Glutamatergic neuron (in vitro differentiated cells): ENCODE results near the gene CAPRIN2. TPM values are rescaled to one million over a fixed set of nuclear protein-coding genes. Genes with fewer than 3 reads are reported as not detected.
A peak's percentile ranks its signal among the peaks of the same experiment; 100 is the strongest.

Source experiments
- DNase-seq: peaks from one replicate; pipeline ENCODE4 v3.0.0; 2022
- H3K27ac Mint-ChIP-seq: one replicate; pipeline ENCODE4 v1.8.0; 2020; ENCODE audit warnings: mild to moderate bottlenecking, mixed read lengths, inconsistent platforms; ENCODE audit not compliant: unreplicated experiment
- H3K27me3 Mint-ChIP-seq: one replicate; pipeline ENCODE4 v1.8.0; 2020; ENCODE audit warnings: mild to moderate bottlenecking, moderate library complexity, mixed read lengths, inconsistent platforms; ENCODE audit not compliant: unreplicated experiment
- H3K36me3 Mint-ChIP-seq: one replicate; pipeline ENCODE4 v1.8.0; 2020; ENCODE audit warnings: mild to moderate bottlenecking, mixed read lengths, inconsistent platforms; ENCODE audit not compliant: unreplicated experiment
- H3K4me1 Mint-ChIP-seq: one replicate; pipeline ENCODE4 v1.8.0; 2020; ENCODE audit warnings: mild to moderate bottlenecking, low read depth, mixed read lengths, inconsistent platforms; ENCODE audit not compliant: unreplicated experiment
- H3K4me3 Mint-ChIP-seq: one replicate; pipeline ENCODE4 v1.8.0; 2020; ENCODE audit warnings: mild to moderate bottlenecking, mixed read lengths, inconsistent platforms; ENCODE audit not compliant: unreplicated experiment
- H3K9me3 Mint-ChIP-seq: one replicate; pipeline ENCODE4 v1.8.0; 2020; ENCODE audit warnings: mild to moderate bottlenecking, moderate library complexity, mixed read lengths, inconsistent platforms; ENCODE audit not compliant: unreplicated experiment
- CTCF ChIP-seq: fragments of 200-600 bp; sonication (generic); IDR thresholded peaks from one replicate; pipeline ENCODE4 v1.5.0; 2021; ENCODE audit not compliant: partially characterized antibody, unreplicated experiment
- total RNA-seq: library from RNA; stranded (reverse); fragmentation: NEBNext Ultra II Directional; extraction: Animal tissue kit (Norgen Biotek cat#: 25700); gene quantifications from one replicate; pipeline ENCODE4 v1.2.1, GENCODE V29; 2021; ENCODE audit not compliant: unreplicated experiment

CAPRIN2 gene
- total RNA-seq, 1 donor from 2014 or later, result 36.5 TPM

GRCh38 chr12:30764251-30764650 lies 9.5 kb upstream of the CAPRIN2 start:
- TF ChIP-seq CTCF, result no peak
- Mint-ChIP-seq H3K4me1 (peaks cover 2% of the 10 kb centered on the region), H3K36me3 (peaks cover 5% of the 10 kb centered on the region), H3K9me3 (no peaks in the 10 kb centered on the region), H3K4me3 (no peak overlapping the region), H3K27ac (no peak overlapping the region), H3K27me3 (peaks cover 2% of the 10 kb centered on the region)
- no peak for DNase-seq

- DNase-seq, result no peak
- Mint-ChIP-seq H3K9me3 (no peaks in the 10 kb centered on the region), H3K27me3 (peaks cover 2% of the 10 kb centered on the region), H3K4me1 (peaks cover 2% of the 10 kb centered on the region), H3K4me3 (no peak overlapping the region), H3K27ac (no peak overlapping the region), H3K36me3 (peaks cover 5% of the 10 kb centered on the region)
- TF ChIP-seq CTCF, result no peak
Measured at GRCh38 chr12:30763053-30763452, 8.3 kb upstream of the CAPRIN2 start.

GRCh38 chr12:30761730-30762129 lies 7.0 kb upstream of the CAPRIN2 start:
- no peaks in the 10 kb centered on the region for H3K9me3 Mint-ChIP-seq
- no peak for TF ChIP-seq CTCF
- H3K27me3 Mint-ChIP-seq, result peaks cover 2% of the 10 kb centered on the region
- H3K36me3 Mint-ChIP-seq, result peaks cover 5% of the 10 kb centered on the region
- H3K4me1 Mint-ChIP-seq, result peaks cover 2% of the 10 kb centered on the region
- no peak overlapping the region for H3K27ac Mint-ChIP-seq
- no peak overlapping the region for H3K4me3 Mint-ChIP-seq
- no peak for DNase-seq

GRCh38 chr12:30757316-30757715 lies 2.6 kb upstream of the CAPRIN2 start:
- no peak overlapping the region for H3K27ac Mint-ChIP-seq
- peaks cover 11% of the 10 kb centered on the region for H3K9me3 Mint-ChIP-seq
- peaks cover 5% of the 10 kb centered on the region for H3K27me3 Mint-ChIP-seq
- no peak for TF ChIP-seq CTCF
- H3K4me1 Mint-ChIP-seq, result peaks cover 5% of the 10 kb centered on the region
- H3K4me3 Mint-ChIP-seq, result no peak overlapping the region
- no peak for DNase-seq
- peaks cover 5% of the 10 kb centered on the region for H3K36me3 Mint-ChIP-seq

- no peaks in the 10 kb centered on the region for H3K36me3 Mint-ChIP-seq
- peak overlapping the region; percentile 91 for H3K4me3 Mint-ChIP-seq
- H3K27me3 Mint-ChIP-seq, result peaks cover 3% of the 10 kb centered on the region
- TF ChIP-seq CTCF, result no peak
- DNase-seq, result peak; percentile 14
- H3K27ac Mint-ChIP-seq, result no peak overlapping the region
- peaks cover 5% of the 10 kb centered on the region for H3K4me1 Mint-ChIP-seq
- peaks cover 11% of the 10 kb centered on the region for H3K9me3 Mint-ChIP-seq
Measured at GRCh38 chr12:30756074-30756473, 1.3 kb upstream of the CAPRIN2 start.
